GM10266 (cell line): ENCODE measurements around the gene IFT52.

Experiments used
- DNase-seq: peaks from one replicate; pipeline ENCODE4 v3.0.0; 2012; ENCODE audit errors: extremely low spot score
- TF ChIP-seq, protein P1 (sequence below): IDR thresholded peaks from 2 replicates; pipeline ENCODE4 v1.5.1; 2012; ENCODE audit warnings: mild to moderate bottlenecking, low read depth; ENCODE audit not compliant: control insufficient read depth, insufficient read depth; ENCODE audit errors: missing control alignments

The IFT52 gene

GRCh38 chr20:43665466-43666176 lies 74.9 kb downstream of the IFT52 start:
- no peak for DNase-seq
- TF ChIP-seq, protein P1, sequence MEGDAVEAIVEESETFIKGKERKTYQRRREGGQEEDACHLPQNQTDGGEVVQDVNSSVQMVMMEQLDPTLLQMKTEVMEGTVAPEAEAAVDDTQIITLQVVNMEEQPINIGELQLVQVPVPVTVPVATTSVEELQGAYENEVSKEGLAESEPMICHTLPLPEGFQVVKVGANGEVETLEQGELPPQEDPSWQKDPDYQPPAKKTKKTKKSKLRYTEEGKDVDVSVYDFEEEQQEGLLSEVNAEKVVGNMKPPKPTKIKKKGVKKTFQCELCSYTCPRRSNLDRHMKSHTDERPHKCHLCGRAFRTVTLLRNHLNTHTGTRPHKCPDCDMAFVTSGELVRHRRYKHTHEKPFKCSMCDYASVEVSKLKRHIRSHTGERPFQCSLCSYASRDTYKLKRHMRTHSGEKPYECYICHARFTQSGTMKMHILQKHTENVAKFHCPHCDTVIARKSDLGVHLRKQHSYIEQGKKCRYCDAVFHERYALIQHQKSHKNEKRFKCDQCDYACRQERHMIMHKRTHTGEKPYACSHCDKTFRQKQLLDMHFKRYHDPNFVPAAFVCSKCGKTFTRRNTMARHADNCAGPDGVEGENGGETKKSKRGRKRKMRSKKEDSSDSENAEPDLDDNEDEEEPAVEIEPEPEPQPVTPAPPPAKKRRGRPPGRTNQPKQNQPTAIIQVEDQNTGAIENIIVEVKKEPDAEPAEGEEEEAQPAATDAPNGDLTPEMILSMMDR: no peak

- DNase-seq: peak; percentile 94
Observed at GRCh38 chr20:43666376-43667328, 75.9 kb downstream of the IFT52 start, which contains the start of gene MYBL2. Gene MYBL2, plus strand, starts transcription at chr20:43667114. Its CDS starts 170 bp downstream, at chr20:43667284.

DNA sequence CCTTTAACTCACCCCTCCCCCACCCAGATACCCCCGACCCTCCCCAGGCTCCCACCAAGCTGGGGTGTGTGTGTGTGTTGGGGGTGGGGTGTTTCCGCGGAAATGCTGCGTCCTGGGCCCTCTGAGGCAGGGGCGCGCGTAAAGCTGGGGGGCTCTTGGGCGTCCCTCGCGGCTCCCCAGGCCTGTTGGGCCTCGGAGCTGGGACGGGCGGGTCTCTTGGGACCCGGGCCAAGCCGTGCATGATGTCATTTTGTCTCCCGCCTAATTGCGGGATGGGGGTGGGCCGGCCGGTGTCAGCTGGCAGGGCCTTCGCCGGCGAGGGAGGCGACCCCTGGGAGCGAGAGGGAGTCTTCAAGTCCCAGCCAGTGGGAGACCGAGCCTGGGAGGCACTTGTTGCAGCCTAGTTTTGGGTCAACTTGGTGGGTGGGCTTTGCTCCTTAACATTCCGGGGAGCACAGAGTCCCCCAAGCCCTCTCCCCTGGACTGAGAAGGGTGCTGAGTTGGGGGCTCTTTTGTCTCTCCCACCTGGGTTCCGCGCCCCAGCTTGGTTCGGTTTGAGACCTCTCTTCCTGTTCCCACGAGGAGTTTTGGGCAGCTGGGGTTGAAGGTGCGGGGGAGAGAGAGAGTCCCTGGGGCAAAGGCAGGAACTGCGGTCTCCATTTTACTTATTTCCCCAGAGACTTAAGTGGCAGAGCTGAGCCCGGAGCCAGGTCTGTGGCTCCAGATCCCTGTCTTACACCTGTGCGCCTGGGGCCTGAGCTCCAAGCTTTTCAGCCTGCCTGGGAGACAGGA lies 76.8 kb downstream of the IFT52 start:
- TF ChIP-seq, protein P1: no peak
- DNase-seq: peak; percentile 51

More at GRCh38 chr20:43666376-43667328, 75.9 kb downstream of the IFT52 start, which contains the start of gene MYBL2:
- TF ChIP-seq, protein P1: no peak

GRCh38 chr20:43669332-43669731 lies 78.6 kb downstream of the IFT52 start:
- TF ChIP-seq, protein P1: no peak
- DNase-seq: no peak

DNA sequence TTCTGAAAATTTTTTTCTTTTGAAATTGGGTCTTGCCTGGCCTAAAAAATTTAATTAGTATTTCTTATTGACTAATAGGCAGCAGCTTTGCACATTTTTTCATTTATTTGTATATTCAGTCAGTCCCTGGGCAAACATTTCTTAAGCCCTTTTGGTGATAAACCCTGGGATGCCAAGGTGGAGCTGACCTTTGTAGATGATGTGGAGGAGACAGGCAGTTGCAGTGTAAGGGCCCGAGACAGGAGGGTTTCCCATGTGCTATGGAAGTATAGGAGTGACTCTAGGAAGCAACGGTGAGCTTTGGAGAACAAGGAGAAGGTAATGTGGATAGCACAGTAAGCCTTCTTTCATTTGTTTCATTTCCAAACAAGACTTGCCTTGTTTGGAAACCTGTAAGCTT lies 79.7 kb downstream of the IFT52 start:
- no peak for DNase-seq
- TF ChIP-seq, protein P1: no peak

DNA sequence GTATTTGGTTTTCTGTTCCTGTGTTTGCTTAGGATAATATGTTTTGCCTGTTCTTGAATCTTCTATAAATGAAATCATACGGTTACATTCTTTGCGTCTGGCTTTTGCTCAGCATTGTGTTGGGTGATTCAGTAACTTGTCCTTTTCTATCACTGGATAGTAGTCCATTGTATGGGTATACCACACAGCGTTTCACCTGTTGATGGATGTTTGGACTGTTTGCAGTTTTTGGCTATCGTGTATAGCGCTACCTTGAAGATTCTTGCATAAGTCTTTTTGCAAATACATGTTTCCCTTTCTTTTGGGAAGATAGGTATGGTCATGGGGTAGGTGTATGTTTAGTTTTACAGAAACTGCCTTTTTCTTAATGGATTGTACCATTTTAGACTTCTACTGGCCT lies 85.6 kb downstream of the IFT52 start:
- no peak for DNase-seq
- TF ChIP-seq, protein P1: no peak
